Endothelial cell of umbilical vein (primary cell): ENCODE results near the gene DRD1. TPM values are rescaled to one million over a fixed set of nuclear protein-coding genes. Genes with fewer than 3 reads are reported as not detected.

ENCODE experiments used
- BruUV-seq: library from RNA; stranded (reverse); fragments of 400-500 nt; replicated peaks from 2 replicates; lab custom pipeline; 2021; lab: Mats Ljungman, UMichigan
- CTCF ChIA-PET: fragments of 300-600, 350-600 bp; sonication (Branson Sonifier 250); formaldehyde crosslinking; loops from one replicate; lab custom pipeline; 2021; ENCODE audit warnings: antibody characterized with exemption, inconsistent platforms; lab: Charles Lee
- POLR2A ChIA-PET: fragments of 300-600, 350-600 bp; sonication (Branson Sonifier 250); formaldehyde crosslinking; loops from one replicate; lab custom pipeline; 2021; ENCODE audit warnings: antibody characterized with exemption, inconsistent platforms; lab: Charles Lee
- DNase-seq: peaks from one replicate; pipeline ENCODE4 v3.0.0-alpha.2; 2011; ENCODE audit warnings: low read depth, low spot score
- FAIRE-seq: peaks from 2 replicates; lab custom pipeline; 2011; peaks lifted over from hg19 to GRCh38; lab: Jason Lieb, UNC
- H2AFZ ChIP-seq: 2 replicates; pipeline ENCODE4 v1.6.0; 2012; ENCODE audit warnings: low read depth, low read length, control low read depth, inconsistent platforms
- H3K27ac ChIP-seq: 2 replicates; pipeline ENCODE4 v1.5.1; 2011; ENCODE audit warnings: low read depth, mild to moderate bottlenecking, control low read depth, low read length, moderate library complexity; ENCODE audit not compliant: insufficient read depth
- H3K27me3 ChIP-seq, 2 experiments: 2 replicates each; pipeline versions ENCODE4 v1.6.0 to v1.6.1; 2011; ENCODE audit warnings: low read length in 2 of 2, mixed read lengths in 1 of 2; ENCODE audit not compliant: control insufficient read depth in 2 of 2, insufficient read depth in 2 of 2
- H3K36me3 ChIP-seq, 2 experiments: 2 replicates in 1 of 2; 3 replicates in 1 of 2; pipeline ENCODE4 v1.5.1; 2011; ENCODE audit warnings: low read length in 2 of 2, mild to moderate bottlenecking in 1 of 2, moderate library complexity in 1 of 2; ENCODE audit not compliant: control insufficient read depth in 2 of 2, insufficient read depth in 2 of 2; ENCODE audit errors: extremely low read depth in 1 of 2
- H3K4me1 ChIP-seq: 3 replicates; pipeline ENCODE4 v1.5.1; 2011; ENCODE audit warnings: mild to moderate bottlenecking, low read length; ENCODE audit not compliant: control insufficient read depth, insufficient read depth; ENCODE audit errors: extremely low read depth
- H3K4me2 ChIP-seq: 2 replicates; pipeline ENCODE4 v1.6.1; 2011; ENCODE audit warnings: low read length, control low read depth, mixed read lengths; ENCODE audit not compliant: insufficient read depth
- H3K4me3 ChIP-seq, 3 experiments: fragments of 200-600 bp in 1 of 3; sonication (generic), shearing (Covaris generic) in 1 of 3; replicated peaks in 1 of 3; 2 replicates each; pipeline ENCODE4 v1.5.1; 2011 to 2016; ENCODE audit warnings: control low read depth in 3 of 3, low read length in 3 of 3, mild to moderate bottlenecking in 2 of 3, inconsistent platforms in 1 of 3, low read depth in 1 of 3, moderate library complexity in 1 of 3; ENCODE audit not compliant: insufficient read depth in 1 of 3
- H3K79me2 ChIP-seq: 2 replicates; pipeline ENCODE4 v1.6.0; 2012; ENCODE audit warnings: low read length, inconsistent platforms; ENCODE audit not compliant: control insufficient read depth, insufficient read depth
- H3K9ac ChIP-seq: replicated peaks from 2 replicates; pipeline ENCODE3; 2011; ENCODE audit warnings: low read length, control low read depth; ENCODE audit not compliant: insufficient read depth; ENCODE audit errors: extremely low read depth
- H3K9me1 ChIP-seq: replicated peaks from 3 replicates; pipeline ENCODE4 v1.6.0; 2011; ENCODE audit warnings: mild to moderate bottlenecking, low read length; ENCODE audit not compliant: control insufficient read depth, insufficient read depth; ENCODE audit errors: extremely low read depth
- H3K9me3 ChIP-seq: replicated peaks from 2 replicates; pipeline ENCODE4 v1.5.1; 2012; ENCODE audit warnings: low read length, inconsistent platforms; ENCODE audit not compliant: control insufficient read depth, insufficient read depth
- H4K20me1 ChIP-seq: replicated peaks from 2 replicates; pipeline ENCODE3; 2011; ENCODE audit warnings: mild to moderate bottlenecking, low read length; ENCODE audit not compliant: control insufficient read depth, insufficient read depth; ENCODE audit errors: extremely low read depth
- CTCF ChIP-seq, 2 donors: IDR thresholded peaks; 1 replicate in 1 of 2; 2 replicates in 1 of 2; pipeline ENCODE4 v1.5.1; 2011; ENCODE audit warnings: low read length in 2 of 2, mild to moderate bottlenecking in 2 of 2, moderate library complexity in 2 of 2, control low read depth in 1 of 2, inconsistent platforms in 1 of 2, low read depth in 1 of 2; ENCODE audit not compliant: insufficient read depth in 1 of 2; ENCODE audit errors: extremely low read depth in 1 of 2
- EZH2 ChIP-seq: IDR thresholded peaks from 2 replicates; pipeline ENCODE4 v1.6.1; 2012; ENCODE audit warnings: borderline replicate concordance, low read depth, mild to moderate bottlenecking, moderate library complexity, low read length, inconsistent platforms; ENCODE audit not compliant: severe bottlenecking
- FOS ChIP-seq: IDR thresholded peaks from 2 replicates; pipeline ENCODE4 v1.6.1; 2011; ENCODE audit warnings: mild to moderate bottlenecking, low read length, moderate library complexity, borderline replicate concordance; ENCODE audit not compliant: insufficient read depth
- GATA2 ChIP-seq: IDR thresholded peaks from 2 replicates; pipeline ENCODE4 v1.7.0; 2011; ENCODE audit warnings: low read depth, mild to moderate bottlenecking, moderate library complexity, mixed read lengths, low read length; ENCODE audit not compliant: insufficient read length, insufficient read depth
- JUN ChIP-seq: IDR thresholded peaks from 2 replicates; pipeline ENCODE4 v1.6.1; 2011; ENCODE audit warnings: borderline replicate concordance, low read depth; ENCODE audit not compliant: insufficient read length, insufficient read depth
- MAX ChIP-seq: IDR thresholded peaks from 2 replicates; pipeline ENCODE4 v1.6.1; 2011; ENCODE audit not compliant: insufficient read depth, insufficient read length
- MYC ChIP-seq: IDR thresholded peaks from one replicate; pipeline ENCODE4 v1.6.1; 2011; ENCODE audit warnings: mild to moderate bottlenecking, low read depth, low read length
- POLR2A ChIP-seq: IDR thresholded peaks from 2 replicates; pipeline ENCODE4 v1.6.1; 2012; ENCODE audit warnings: low read depth, mild to moderate bottlenecking, control low read depth, low read length
- POLR2AphosphoS5 ChIP-seq: IDR thresholded peaks from 2 replicates; pipeline ENCODE4 v1.6.1; 2012; ENCODE audit warnings: low read depth, mild to moderate bottlenecking, control low read depth, low read length, moderate library complexity; ENCODE audit not compliant: insufficient read depth
- dilution Hi-C: fragments of 300-500 bp; cut with MboI; formaldehyde crosslinking; loops from one replicate; pipeline ENCODE4 v1.15.0; 2019; ENCODE audit warnings: low sequenced_read_pairs; ENCODE audit not compliant: extremely low pct_ligation_motif_present
- intact Hi-C: fragments of 100-400 bp; cut with micrococcal nuclease; formaldehyde crosslinking; loops from one replicate; pipeline ENCODE4 v1.10.0; 2022
- polyA plus RNA-seq, 4 experiments: library from polyadenylated mRNA; depleted of rRNA in 3 of 4; stranded (reverse) in 3 of 4; unstranded in 1 of 4; fragments of >200 nt; gene quantifications; 2 replicates each; pipeline versions ENCODE4 v1.2.1 to v1.2.3, GENCODE V29; 2011 to 2012; ENCODE audit warnings: missing spikeins in 1 of 4
- total RNA-seq: library from RNA; stranded (reverse); gene quantifications from 2 replicates; pipeline ENCODE4 v1.2.3, GENCODE V29; 2021

The DRD1 gene
- total and polyA plus RNA-seq, 2 donors (not counting 3 experiments of a cell fraction or from before 2014, with no cell fraction given), result not detected

- no peak overlapping the region for H2AFZ ChIP-seq
- H3K4me3 ChIP-seq, result no peak overlapping the region
- H3K79me2 ChIP-seq, result peaks cover 36% of the 10 kb centered on the region
- ChIA-PET CTCF (no interaction called here), POLR2A (no interaction called here)
- peaks cover 6 to 11% of the 10 kb centered on the region in 2 experiments for H3K36me3 ChIP-seq
- no peak for TF ChIP-seq MAX
- H3K27me3 ChIP-seq, result no peaks in the 10 kb centered on the region
- BruUV-seq, result no TSS peak
- H3K4me2 ChIP-seq, result no peak overlapping the region
- no peaks in the 10 kb centered on the region for H3K4me1 ChIP-seq
- H3K9me1 ChIP-seq, result no peaks in the 10 kb centered on the region
- no peak overlapping the region for H3K27ac ChIP-seq
- intact Hi-C loops, result no loop called here
- no peaks in the 10 kb centered on the region for H4K20me1 ChIP-seq
- no peaks in the 10 kb centered on the region for H3K9me3 ChIP-seq
- DNase-seq, result no peak
- no peak overlapping the region for H3K9ac ChIP-seq
- FAIRE-seq, result no peak
- dilution Hi-C loops, result no loop called here
Observed at GRCh38 chr5:175493726-175494125, 49.7 kb upstream of the DRD1 start.

GRCh38 chr5:175493260-175493659 is 49.3 kb upstream of the DRD1 start:
- Histone ChIP-seq H3K36me3 (peaks cover 6 to 11% of the 10 kb centered on the region in 2 experiments), H3K4me1 (no peaks in the 10 kb centered on the region), H3K79me2 (peaks cover 40% of the 10 kb centered on the region), H3K9ac (no peak overlapping the region), H2AFZ (no peak overlapping the region), H3K9me3 (no peaks in the 10 kb centered on the region), H4K20me1 (no peaks in the 10 kb centered on the region), H3K27ac (no peak overlapping the region), H3K4me3 (no peak overlapping the region), H3K27me3 (no peaks in the 10 kb centered on the region), H3K4me2 (no peak overlapping the region), H3K9me1 (no peaks in the 10 kb centered on the region)
- FAIRE-seq, result no peak
- DNase-seq, result no peak
- BruUV-seq, result no TSS peak
- ChIA-PET POLR2A (no interaction called here), CTCF (no interaction called here)
- dilution Hi-C loops, result no loop called here
- TF ChIP-seq GATA2 (no peak), POLR2AphosphoS5 (no peak), EZH2 (no peak), POLR2A (no peak), MAX (no peak), CTCF (IDR thresholded peaks at IDR 0.05; ENCODE audit: extremely low read depth in 1 of 2, insufficient read depth in 1 of 2, low read depth in 1 of 2, low read length in 2 of 2) (no peak), FOS (no peak), MYC (no peak), JUN (no peak)
- intact Hi-C loops, result no loop called here
